Body of pancreas (tissue), 4 donors: ENCODE results near the gene HOXB3.

ENCODE experiments used
- POLR2A ChIP-seq, 3 donors: fragments of 450-650 bp; IDR thresholded peaks; one replicate each; pipeline ENCODE4 v1.6.1; 2016; ENCODE audit warnings: antibody characterized with exemption in 3 of 3, mild to moderate bottlenecking in 2 of 3
- TF ChIP-seq, protein P1 (sequence below), 7 experiments: fragments of 450-650 bp in 4 of 7; fragments of 200-600 bp in 3 of 7; sonication (generic) in 3 of 7; IDR thresholded peaks; one replicate each; pipeline ENCODE4 v1.5.1; 2016 to 2019; ENCODE audit warnings: antibody characterized with exemption in 7 of 7

DNA sequence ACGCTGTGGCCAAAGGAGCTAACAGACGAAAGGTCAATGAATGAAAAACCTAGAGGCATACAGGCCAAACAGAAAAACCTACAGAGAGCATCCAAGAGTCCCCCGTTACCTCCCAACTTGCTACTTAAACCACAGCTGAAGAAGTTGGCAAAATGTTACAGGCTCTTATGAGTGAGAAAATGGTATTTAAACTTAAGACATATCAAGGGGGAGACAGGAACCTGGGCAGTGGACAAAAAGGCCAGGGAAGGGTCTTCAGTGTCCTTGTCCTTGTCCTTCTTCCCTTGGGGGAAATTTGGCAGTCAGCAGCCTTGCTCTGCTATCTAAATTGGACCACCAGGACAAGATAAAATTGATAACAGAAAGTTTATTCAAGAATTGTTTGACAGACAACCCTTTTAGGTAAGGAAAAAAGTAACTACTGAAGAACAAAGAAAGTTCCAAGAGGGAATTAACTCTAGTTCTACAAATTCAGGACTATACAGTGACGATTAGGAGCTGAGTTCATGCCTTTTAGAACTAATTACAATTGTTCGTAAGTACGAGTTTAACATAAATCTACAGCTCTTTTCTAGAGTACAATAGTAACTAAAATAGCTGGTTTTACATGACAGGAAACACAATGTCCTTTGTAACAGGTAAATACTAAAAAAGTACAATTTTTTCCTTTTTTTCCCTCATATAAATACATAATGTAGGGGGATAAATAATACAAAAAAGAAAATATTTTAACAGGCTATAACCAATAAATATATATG, 41.3 kb downstream of the HOXB3 start:
- TF ChIP-seq, protein P1, sequence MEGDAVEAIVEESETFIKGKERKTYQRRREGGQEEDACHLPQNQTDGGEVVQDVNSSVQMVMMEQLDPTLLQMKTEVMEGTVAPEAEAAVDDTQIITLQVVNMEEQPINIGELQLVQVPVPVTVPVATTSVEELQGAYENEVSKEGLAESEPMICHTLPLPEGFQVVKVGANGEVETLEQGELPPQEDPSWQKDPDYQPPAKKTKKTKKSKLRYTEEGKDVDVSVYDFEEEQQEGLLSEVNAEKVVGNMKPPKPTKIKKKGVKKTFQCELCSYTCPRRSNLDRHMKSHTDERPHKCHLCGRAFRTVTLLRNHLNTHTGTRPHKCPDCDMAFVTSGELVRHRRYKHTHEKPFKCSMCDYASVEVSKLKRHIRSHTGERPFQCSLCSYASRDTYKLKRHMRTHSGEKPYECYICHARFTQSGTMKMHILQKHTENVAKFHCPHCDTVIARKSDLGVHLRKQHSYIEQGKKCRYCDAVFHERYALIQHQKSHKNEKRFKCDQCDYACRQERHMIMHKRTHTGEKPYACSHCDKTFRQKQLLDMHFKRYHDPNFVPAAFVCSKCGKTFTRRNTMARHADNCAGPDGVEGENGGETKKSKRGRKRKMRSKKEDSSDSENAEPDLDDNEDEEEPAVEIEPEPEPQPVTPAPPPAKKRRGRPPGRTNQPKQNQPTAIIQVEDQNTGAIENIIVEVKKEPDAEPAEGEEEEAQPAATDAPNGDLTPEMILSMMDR (IDR thresholded peaks at IDR 0.05), result no peak
- TF ChIP-seq POLR2A (IDR thresholded peaks at IDR 0.05), result no peak
